Endothelial cell of umbilical vein (primary cell): ENCODE results near the gene RABGAP1. TPM values are rescaled to one million over a fixed set of nuclear protein-coding genes. Genes with fewer than 3 reads are reported as not detected.

ENCODE experiments used
- BruUV-seq: library from RNA; stranded (reverse); fragments of 400-500 nt; replicated peaks from 2 replicates; lab custom pipeline; 2021; lab: Mats Ljungman, UMichigan
- CTCF ChIA-PET: fragments of 300-600, 350-600 bp; sonication (Branson Sonifier 250); formaldehyde crosslinking; loops from one replicate; lab custom pipeline; 2021; ENCODE audit warnings: antibody characterized with exemption, inconsistent platforms; lab: Charles Lee
- POLR2A ChIA-PET: fragments of 300-600, 350-600 bp; sonication (Branson Sonifier 250); formaldehyde crosslinking; loops from one replicate; lab custom pipeline; 2021; ENCODE audit warnings: antibody characterized with exemption, inconsistent platforms; lab: Charles Lee
- DNase-seq: peaks from one replicate; pipeline ENCODE4 v3.0.0-alpha.2; 2011; ENCODE audit warnings: low read depth, low spot score
- FAIRE-seq: peaks from 2 replicates; lab custom pipeline; 2011; peaks lifted over from hg19 to GRCh38; lab: Jason Lieb, UNC
- H2AFZ ChIP-seq: 2 replicates; pipeline ENCODE4 v1.6.0; 2012; ENCODE audit warnings: low read depth, low read length, control low read depth, inconsistent platforms
- H3K27ac ChIP-seq: 2 replicates; pipeline ENCODE4 v1.5.1; 2011; ENCODE audit warnings: low read depth, mild to moderate bottlenecking, control low read depth, low read length, moderate library complexity; ENCODE audit not compliant: insufficient read depth
- H3K27me3 ChIP-seq, 2 experiments: 2 replicates each; pipeline versions ENCODE4 v1.6.0 to v1.6.1; 2011; ENCODE audit warnings: low read length in 2 of 2, mixed read lengths in 1 of 2; ENCODE audit not compliant: control insufficient read depth in 2 of 2, insufficient read depth in 2 of 2
- H3K36me3 ChIP-seq, 2 experiments: 2 replicates in 1 of 2; 3 replicates in 1 of 2; pipeline ENCODE4 v1.5.1; 2011; ENCODE audit warnings: low read length in 2 of 2, mild to moderate bottlenecking in 1 of 2, moderate library complexity in 1 of 2; ENCODE audit not compliant: control insufficient read depth in 2 of 2, insufficient read depth in 2 of 2; ENCODE audit errors: extremely low read depth in 1 of 2
- H3K4me1 ChIP-seq: 3 replicates; pipeline ENCODE4 v1.5.1; 2011; ENCODE audit warnings: mild to moderate bottlenecking, low read length; ENCODE audit not compliant: control insufficient read depth, insufficient read depth; ENCODE audit errors: extremely low read depth
- H3K4me2 ChIP-seq: 2 replicates; pipeline ENCODE4 v1.6.1; 2011; ENCODE audit warnings: low read length, control low read depth, mixed read lengths; ENCODE audit not compliant: insufficient read depth
- H3K4me3 ChIP-seq, 3 experiments: fragments of 200-600 bp in 1 of 3; sonication (generic), shearing (Covaris generic) in 1 of 3; replicated peaks in 1 of 3; 2 replicates each; pipeline ENCODE4 v1.5.1; 2011 to 2016; ENCODE audit warnings: control low read depth in 3 of 3, low read length in 3 of 3, mild to moderate bottlenecking in 2 of 3, inconsistent platforms in 1 of 3, low read depth in 1 of 3, moderate library complexity in 1 of 3; ENCODE audit not compliant: insufficient read depth in 1 of 3
- H3K79me2 ChIP-seq: 2 replicates; pipeline ENCODE4 v1.6.0; 2012; ENCODE audit warnings: low read length, inconsistent platforms; ENCODE audit not compliant: control insufficient read depth, insufficient read depth
- H3K9ac ChIP-seq: replicated peaks from 2 replicates; pipeline ENCODE3; 2011; ENCODE audit warnings: low read length, control low read depth; ENCODE audit not compliant: insufficient read depth; ENCODE audit errors: extremely low read depth
- H3K9me1 ChIP-seq: replicated peaks from 3 replicates; pipeline ENCODE4 v1.6.0; 2011; ENCODE audit warnings: mild to moderate bottlenecking, low read length; ENCODE audit not compliant: control insufficient read depth, insufficient read depth; ENCODE audit errors: extremely low read depth
- H3K9me3 ChIP-seq: replicated peaks from 2 replicates; pipeline ENCODE4 v1.5.1; 2012; ENCODE audit warnings: low read length, inconsistent platforms; ENCODE audit not compliant: control insufficient read depth, insufficient read depth
- H4K20me1 ChIP-seq: replicated peaks from 2 replicates; pipeline ENCODE3; 2011; ENCODE audit warnings: mild to moderate bottlenecking, low read length; ENCODE audit not compliant: control insufficient read depth, insufficient read depth; ENCODE audit errors: extremely low read depth
- EZH2 ChIP-seq: IDR thresholded peaks from 2 replicates; pipeline ENCODE4 v1.6.1; 2012; ENCODE audit warnings: borderline replicate concordance, low read depth, mild to moderate bottlenecking, moderate library complexity, low read length, inconsistent platforms; ENCODE audit not compliant: severe bottlenecking
- FOS ChIP-seq: IDR thresholded peaks from 2 replicates; pipeline ENCODE4 v1.6.1; 2011; ENCODE audit warnings: mild to moderate bottlenecking, low read length, moderate library complexity, borderline replicate concordance; ENCODE audit not compliant: insufficient read depth
- GATA2 ChIP-seq: IDR thresholded peaks from 2 replicates; pipeline ENCODE4 v1.7.0; 2011; ENCODE audit warnings: low read depth, mild to moderate bottlenecking, moderate library complexity, mixed read lengths, low read length; ENCODE audit not compliant: insufficient read length, insufficient read depth
- JUN ChIP-seq: IDR thresholded peaks from 2 replicates; pipeline ENCODE4 v1.6.1; 2011; ENCODE audit warnings: borderline replicate concordance, low read depth; ENCODE audit not compliant: insufficient read length, insufficient read depth
- MAX ChIP-seq: IDR thresholded peaks from 2 replicates; pipeline ENCODE4 v1.6.1; 2011; ENCODE audit not compliant: insufficient read depth, insufficient read length
- MYC ChIP-seq: IDR thresholded peaks from one replicate; pipeline ENCODE4 v1.6.1; 2011; ENCODE audit warnings: mild to moderate bottlenecking, low read depth, low read length
- POLR2A ChIP-seq: IDR thresholded peaks from 2 replicates; pipeline ENCODE4 v1.6.1; 2012; ENCODE audit warnings: low read depth, mild to moderate bottlenecking, control low read depth, low read length
- POLR2AphosphoS5 ChIP-seq: IDR thresholded peaks from 2 replicates; pipeline ENCODE4 v1.6.1; 2012; ENCODE audit warnings: low read depth, mild to moderate bottlenecking, control low read depth, low read length, moderate library complexity; ENCODE audit not compliant: insufficient read depth
- dilution Hi-C: fragments of 300-500 bp; cut with MboI; formaldehyde crosslinking; loops from one replicate; pipeline ENCODE4 v1.15.0; 2019; ENCODE audit warnings: low sequenced_read_pairs; ENCODE audit not compliant: extremely low pct_ligation_motif_present
- intact Hi-C: fragments of 100-400 bp; cut with micrococcal nuclease; formaldehyde crosslinking; loops from one replicate; pipeline ENCODE4 v1.10.0; 2022
- polyA plus RNA-seq, 4 experiments: library from polyadenylated mRNA; depleted of rRNA in 3 of 4; stranded (reverse) in 3 of 4; unstranded in 1 of 4; fragments of >200 nt; gene quantifications; 2 replicates each; pipeline versions ENCODE4 v1.2.1 to v1.2.3, GENCODE V29; 2011 to 2012; ENCODE audit warnings: missing spikeins in 1 of 4
- total RNA-seq: library from RNA; stranded (reverse); gene quantifications from 2 replicates; pipeline ENCODE4 v1.2.3, GENCODE V29; 2021
- TF ChIP-seq, protein P1 (sequence below), 2 donors: IDR thresholded peaks; 1 replicate in 1 of 2; 2 replicates in 1 of 2; pipeline ENCODE4 v1.5.1; 2011; ENCODE audit warnings: low read length in 2 of 2, mild to moderate bottlenecking in 2 of 2, moderate library complexity in 2 of 2, control low read depth in 1 of 2, inconsistent platforms in 1 of 2, low read depth in 1 of 2; ENCODE audit not compliant: insufficient read depth in 1 of 2; ENCODE audit errors: extremely low read depth in 1 of 2

Gene RABGAP1
- total and polyA plus RNA-seq, 2 donors (not counting 3 experiments of a cell fraction or from before 2014, with no cell fraction given): 19.0 to 53.6 TPM

- H3K9me1 ChIP-seq: no peaks in the 10 kb centered on the region
- ChIA-PET CTCF (interaction anchor here (3.1 to 7.0 kb wide), 2 partner anchors 140 to 264 kb away, joined by 13 to 148 read pairs; no protein-coding TSS in a partner anchor), POLR2A (no interaction called here)
- no TSS peak for BruUV-seq
- peaks cover 4 to 21% of the 10 kb centered on the region in 2 experiments for H3K36me3 ChIP-seq
- no peak overlapping the region for H3K27ac ChIP-seq
- H3K9ac ChIP-seq: no peak overlapping the region
- H3K4me3 ChIP-seq: no peak overlapping the region
- intact Hi-C loops: no loop called here
- no peaks in the 10 kb centered on the region for H3K27me3 ChIP-seq
- DNase-seq (no peak), FAIRE-seq (no peak)
- no peak overlapping the region for H3K4me2 ChIP-seq
- no peaks in the 10 kb centered on the region for H3K4me1 ChIP-seq
- no peak overlapping the region for H2AFZ ChIP-seq
- no peaks in the 10 kb centered on the region for H4K20me1 ChIP-seq
- dilution Hi-C loops: no loop called here
- H3K9me3 ChIP-seq: no peaks in the 10 kb centered on the region
- no peak for TF ChIP-seq EZH2
- no peak for TF ChIP-seq POLR2AphosphoS5
- TF ChIP-seq MAX: no peak
- TF ChIP-seq POLR2A: no peak
- no peak for TF ChIP-seq JUN
- TF ChIP-seq GATA2: no peak
- TF ChIP-seq, protein P1, sequence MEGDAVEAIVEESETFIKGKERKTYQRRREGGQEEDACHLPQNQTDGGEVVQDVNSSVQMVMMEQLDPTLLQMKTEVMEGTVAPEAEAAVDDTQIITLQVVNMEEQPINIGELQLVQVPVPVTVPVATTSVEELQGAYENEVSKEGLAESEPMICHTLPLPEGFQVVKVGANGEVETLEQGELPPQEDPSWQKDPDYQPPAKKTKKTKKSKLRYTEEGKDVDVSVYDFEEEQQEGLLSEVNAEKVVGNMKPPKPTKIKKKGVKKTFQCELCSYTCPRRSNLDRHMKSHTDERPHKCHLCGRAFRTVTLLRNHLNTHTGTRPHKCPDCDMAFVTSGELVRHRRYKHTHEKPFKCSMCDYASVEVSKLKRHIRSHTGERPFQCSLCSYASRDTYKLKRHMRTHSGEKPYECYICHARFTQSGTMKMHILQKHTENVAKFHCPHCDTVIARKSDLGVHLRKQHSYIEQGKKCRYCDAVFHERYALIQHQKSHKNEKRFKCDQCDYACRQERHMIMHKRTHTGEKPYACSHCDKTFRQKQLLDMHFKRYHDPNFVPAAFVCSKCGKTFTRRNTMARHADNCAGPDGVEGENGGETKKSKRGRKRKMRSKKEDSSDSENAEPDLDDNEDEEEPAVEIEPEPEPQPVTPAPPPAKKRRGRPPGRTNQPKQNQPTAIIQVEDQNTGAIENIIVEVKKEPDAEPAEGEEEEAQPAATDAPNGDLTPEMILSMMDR (IDR thresholded peaks at IDR 0.05; ENCODE audit: extremely low read depth in 1 of 2, insufficient read depth in 1 of 2, low read depth in 1 of 2, low read length in 2 of 2): no peak
- TF ChIP-seq FOS: no peak
- TF ChIP-seq MYC: no peak
- no peaks in the 10 kb centered on the region for H3K79me2 ChIP-seq
Observed at GRCh38 chr9:123085916-123086315, 145.1 kb downstream of the RABGAP1 start.
